MM.1S (cell line): ENCODE data around the gene HTRA3.

Source experiments
- DNase-seq: peaks from one replicate; pipeline ENCODE4 v3.0.0-alpha.2; 2015
- H2AFZ ChIP-seq: fragments of 300-600 bp; sonication (generic); 2 replicates; pipeline ENCODE4 v1.6.0; 2016; ENCODE audit warnings: antibody characterized with exemption, low read length
- H3F3A ChIP-seq: fragments of 300-600 bp; sonication (generic); 2 replicates; pipeline ENCODE4 v1.6.1; 2016; ENCODE audit warnings: mild to moderate bottlenecking, antibody characterized with exemption, low read length, moderate library complexity, mixed read lengths; ENCODE audit not compliant: insufficient read depth
- H3K27ac ChIP-seq: fragments of 300-600 bp; sonication (generic); 2 replicates; pipeline ENCODE4 v1.5.1; 2016; ENCODE audit warnings: mild to moderate bottlenecking, low read length
- H3K27me3 ChIP-seq: fragments of 300-600 bp; sonication (generic); replicated peaks from 2 replicates; pipeline ENCODE4 v1.6.0; 2016; ENCODE audit warnings: low read length; ENCODE audit not compliant: insufficient read depth
- H3K36me3 ChIP-seq: fragments of 300-600 bp; sonication (generic); replicated peaks from 2 replicates; pipeline ENCODE4 v1.6.1; 2016; ENCODE audit warnings: mild to moderate bottlenecking, low read length, mixed read lengths; ENCODE audit not compliant: insufficient read depth
- H3K4me1 ChIP-seq: fragments of 300-600 bp; sonication (generic); 2 replicates; pipeline ENCODE4 v1.6.1; 2016; ENCODE audit warnings: low read length, mixed read lengths
- H3K4me2 ChIP-seq: fragments of 300-600 bp; sonication (generic); 2 replicates; pipeline ENCODE4 v1.6.0; 2016; ENCODE audit warnings: low read depth, low read length
- H3K4me3 ChIP-seq: fragments of 300-600 bp; sonication (generic); 2 replicates; pipeline ENCODE4 v1.5.1; 2016; ENCODE audit warnings: low read length, mixed read lengths
- H3K79me2 ChIP-seq: fragments of 300-600 bp; sonication (generic); 2 replicates; pipeline ENCODE4 v1.6.1; 2016; ENCODE audit warnings: mixed run types, low read length, mixed read lengths
- H3K9ac ChIP-seq: fragments of 300-600 bp; sonication (generic); 2 replicates; pipeline ENCODE4 v1.6.1; 2016; ENCODE audit warnings: low read length, mixed read lengths
- H3K9me2 ChIP-seq: fragments of 300-600 bp; sonication (generic); replicated peaks from 2 replicates; pipeline ENCODE4 v1.6.1; 2016; ENCODE audit warnings: mild to moderate bottlenecking, low read length, mixed read lengths; ENCODE audit not compliant: insufficient read depth
- H3K9me3 ChIP-seq: fragments of 300-600 bp; sonication (generic); replicated peaks from 2 replicates; pipeline ENCODE4 v1.6.1; 2016; ENCODE audit warnings: mild to moderate bottlenecking, low read length, mixed read lengths; ENCODE audit not compliant: insufficient read depth
- H4K20me1 ChIP-seq: fragments of 300-600 bp; sonication (generic); 2 replicates; pipeline ENCODE4 v1.6.1; 2016; ENCODE audit warnings: mild to moderate bottlenecking, low read length, moderate library complexity, mixed read lengths; ENCODE audit not compliant: insufficient read depth
- CTCF ChIP-seq: fragments of 300-600 bp; sonication (generic); IDR thresholded peaks from 2 replicates; pipeline ENCODE4 v1.5.1; 2016; ENCODE audit warnings: antibody characterized with exemption, low read length, mixed read lengths
- EZH2 ChIP-seq: fragments of 300-600 bp; sonication (generic); optimal IDR thresholded peaks from 2 replicates; pipeline ENCODE3; 2017; ENCODE audit warnings: low read depth, mild to moderate bottlenecking, antibody characterized with exemption, low read length, mixed read lengths
- EZH2phosphoT487 ChIP-seq: fragments of 300-600 bp; sonication (generic); IDR thresholded peaks from 2 replicates; pipeline ENCODE4 v1.6.1; 2018; ENCODE audit warnings: antibody characterized with exemption, low read length

HTRA3 gene

GRCh38 chr4:8281519-8282133 is 12.1 kb downstream of the HTRA3 start:
- no peak overlapping the region for H3K9ac ChIP-seq
- TF ChIP-seq EZH2 (no peak), CTCF (no peak), EZH2phosphoT487 (no peak)
- no peaks in the 10 kb centered on the region for H3K4me1 ChIP-seq
- H3F3A ChIP-seq: no peaks in the 10 kb centered on the region
- no peak for DNase-seq
- H3K4me2 ChIP-seq: no peak overlapping the region
- peaks cover 99% of the 10 kb centered on the region for H3K27me3 ChIP-seq
- no peak overlapping the region for H2AFZ ChIP-seq
- no peaks in the 10 kb centered on the region for H3K79me2 ChIP-seq
- H3K9me3 ChIP-seq: no peaks in the 10 kb centered on the region
- no peaks in the 10 kb centered on the region for H3K9me2 ChIP-seq
- no peak overlapping the region for H3K27ac ChIP-seq
- no peak overlapping the region for H3K4me3 ChIP-seq
- no peaks in the 10 kb centered on the region for H3K36me3 ChIP-seq
- no peaks in the 10 kb centered on the region for H4K20me1 ChIP-seq

- H3K4me2 ChIP-seq: no peak overlapping the region
- H2AFZ ChIP-seq: no peak overlapping the region
- TF ChIP-seq EZH2phosphoT487 (no peak), EZH2 (no peak), CTCF (no peak)
- H3F3A ChIP-seq: no peaks in the 10 kb centered on the region
- no peaks in the 10 kb centered on the region for H4K20me1 ChIP-seq
- H3K27ac ChIP-seq: no peak overlapping the region
- no peaks in the 10 kb centered on the region for H3K9me2 ChIP-seq
- no peaks in the 10 kb centered on the region for H3K4me1 ChIP-seq
- no peaks in the 10 kb centered on the region for H3K79me2 ChIP-seq
- peaks cover 99% of the 10 kb centered on the region for H3K27me3 ChIP-seq
- no peak overlapping the region for H3K9ac ChIP-seq
- H3K36me3 ChIP-seq: no peaks in the 10 kb centered on the region
- H3K4me3 ChIP-seq: no peak overlapping the region
- no peak for DNase-seq
- no peaks in the 10 kb centered on the region for H3K9me3 ChIP-seq
Observed at GRCh38 chr4:8282134-8282641, 12.6 kb downstream of the HTRA3 start.

GRCh38 chr4:8282742-8283141 is 13.2 kb downstream of the HTRA3 start:
- Histone ChIP-seq H3K9ac (no peak overlapping the region), H3K27me3 (peaks cover 99% of the 10 kb centered on the region), H3K4me2 (no peak overlapping the region), H3K36me3 (no peaks in the 10 kb centered on the region), H3K4me3 (no peak overlapping the region), H3K4me1 (no peaks in the 10 kb centered on the region), H4K20me1 (no peaks in the 10 kb centered on the region), H3K9me3 (no peaks in the 10 kb centered on the region), H3K9me2 (no peaks in the 10 kb centered on the region), H2AFZ (no peak overlapping the region), H3K79me2 (no peaks in the 10 kb centered on the region), H3F3A (no peaks in the 10 kb centered on the region), H3K27ac (no peak overlapping the region)
- TF ChIP-seq EZH2 (no peak), CTCF (no peak), EZH2phosphoT487 (no peak)
- DNase-seq: no peak
